HG02642 (cell line): Measurements from ENCODE around the gene BTBD7.
A peak's percentile ranks its signal among the peaks of the same experiment; 100 is the strongest.
"Not testable (repeated sequence)": the region's sequence is repeated elsewhere in the genome, so short reads cannot be mapped to it uniquely, and the experiment has no call there.

Experiments used
- ATAC-seq: cut with Tn5 transposase; IDR thresholded peaks from one replicate; pipeline ENCODE4 v1.9.1; 2021; ENCODE audit warnings: mild to moderate bottlenecking; ENCODE audit not compliant: unreplicated experiment, poor library complexity

BTBD7 gene

DNA sequence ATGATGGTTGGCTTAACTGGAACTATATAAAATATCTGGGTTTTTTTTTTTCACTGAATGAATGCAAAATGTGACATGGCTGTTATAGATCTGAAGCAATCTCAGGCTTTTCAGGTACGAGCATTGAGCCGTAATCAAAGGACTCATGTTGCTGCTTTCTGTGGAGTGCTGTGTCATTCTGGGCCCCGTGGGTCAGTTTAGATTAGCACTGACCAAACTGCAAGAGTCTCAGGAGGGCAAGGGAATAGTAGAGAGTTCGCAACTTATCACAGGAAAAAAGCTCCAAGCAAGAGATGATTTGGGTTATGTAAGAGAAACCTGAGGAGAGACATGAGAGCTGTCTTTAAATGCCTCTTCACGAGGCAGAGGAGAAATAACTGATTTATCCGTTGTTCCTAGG lies 66.7 kb downstream of the BTBD7 start:
- ATAC-seq, result no peak

DNA sequence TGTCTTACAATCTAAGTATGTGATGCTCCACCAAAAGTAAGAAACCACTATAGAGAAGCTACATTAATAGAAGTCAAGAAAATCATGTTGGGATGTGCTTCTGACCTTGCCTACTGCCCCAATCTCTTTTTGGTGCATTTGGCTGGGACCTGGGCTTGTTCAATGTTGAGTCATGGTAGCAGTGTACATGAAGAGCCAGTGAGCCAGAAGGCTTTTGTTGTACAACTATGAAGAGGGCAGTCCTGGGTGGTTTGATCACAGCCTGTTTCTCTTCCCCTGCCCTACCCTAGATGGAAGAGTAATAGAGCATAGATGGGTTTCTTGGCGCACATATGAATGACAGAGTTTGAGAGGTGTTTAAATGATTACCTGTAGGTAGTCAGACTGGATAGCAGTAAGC lies 69.4 kb downstream of the BTBD7 start:
- ATAC-seq, result no peak

DNA sequence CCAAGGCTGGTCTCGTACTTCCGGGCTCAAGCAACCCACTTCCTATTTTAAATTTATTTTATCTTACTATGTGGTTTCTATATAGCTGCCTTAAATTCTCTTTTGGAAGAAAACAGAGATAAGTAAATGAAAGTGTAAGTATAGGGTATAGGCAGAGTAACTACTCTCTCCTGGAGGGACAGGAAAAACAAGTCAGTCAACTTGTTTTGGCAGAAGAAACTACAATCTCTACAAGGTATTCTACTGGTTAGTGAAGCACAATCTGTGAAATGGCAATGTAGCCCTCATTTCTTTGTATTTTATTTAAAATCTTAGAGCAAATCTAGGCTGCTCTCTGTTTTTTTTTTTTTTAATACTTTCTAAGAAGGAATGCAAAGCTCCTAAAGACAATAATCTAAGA lies 70.4 kb downstream of the BTBD7 start:
- no peak for ATAC-seq

DNA sequence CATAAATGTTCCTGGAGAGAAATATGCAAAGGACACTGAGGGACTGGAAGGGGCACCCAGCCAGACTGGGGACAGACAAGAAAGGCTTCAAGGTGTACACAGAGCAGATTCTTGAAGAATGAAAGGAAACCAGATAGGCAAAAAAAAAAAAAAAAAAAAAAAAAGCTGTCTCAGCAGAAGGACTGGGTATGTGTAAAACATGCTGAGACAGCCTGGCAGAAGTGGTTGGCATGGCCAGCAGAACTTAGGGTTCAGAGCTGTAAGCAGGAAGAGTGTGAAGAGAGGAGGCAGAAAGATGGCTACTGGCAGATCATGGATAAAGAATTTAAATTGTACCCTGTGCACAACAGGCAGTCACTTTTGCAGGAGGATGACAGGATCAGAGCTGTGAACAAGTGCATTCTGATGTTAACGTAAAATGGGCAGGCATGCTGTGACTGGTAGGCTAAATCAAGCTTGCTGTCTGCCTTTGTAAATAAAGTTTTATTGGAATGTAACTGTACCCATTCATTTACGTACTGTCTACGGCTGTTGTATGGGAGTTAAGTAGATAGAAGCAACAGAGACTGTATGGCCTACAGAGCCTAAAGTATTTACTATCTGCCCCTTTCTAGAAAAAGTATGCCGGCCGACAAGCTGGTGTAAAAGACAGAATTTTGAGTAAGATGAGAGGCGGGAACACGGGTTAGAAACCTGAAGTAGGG lies 83.6 kb downstream of the BTBD7 start:
- no peak for ATAC-seq

DNA sequence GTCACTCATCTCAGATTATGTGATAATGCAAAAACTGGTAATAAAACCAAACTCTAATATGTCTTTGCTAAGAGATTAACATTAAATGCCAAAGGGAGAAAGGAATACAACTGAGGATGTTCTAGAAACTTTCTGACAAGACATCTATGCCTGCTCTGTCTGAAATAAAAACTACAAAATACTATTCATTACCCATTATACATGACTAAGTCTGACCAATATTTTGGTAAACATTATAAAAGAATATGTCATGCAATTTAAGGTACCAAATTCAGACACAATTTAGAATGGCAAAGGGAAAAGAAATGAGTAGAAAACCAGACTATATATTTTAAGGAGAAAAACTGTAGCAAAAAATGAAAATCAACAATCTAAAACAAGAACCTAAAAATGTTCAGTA lies 86.3 kb downstream of the BTBD7 start:
- no peak for ATAC-seq

DNA sequence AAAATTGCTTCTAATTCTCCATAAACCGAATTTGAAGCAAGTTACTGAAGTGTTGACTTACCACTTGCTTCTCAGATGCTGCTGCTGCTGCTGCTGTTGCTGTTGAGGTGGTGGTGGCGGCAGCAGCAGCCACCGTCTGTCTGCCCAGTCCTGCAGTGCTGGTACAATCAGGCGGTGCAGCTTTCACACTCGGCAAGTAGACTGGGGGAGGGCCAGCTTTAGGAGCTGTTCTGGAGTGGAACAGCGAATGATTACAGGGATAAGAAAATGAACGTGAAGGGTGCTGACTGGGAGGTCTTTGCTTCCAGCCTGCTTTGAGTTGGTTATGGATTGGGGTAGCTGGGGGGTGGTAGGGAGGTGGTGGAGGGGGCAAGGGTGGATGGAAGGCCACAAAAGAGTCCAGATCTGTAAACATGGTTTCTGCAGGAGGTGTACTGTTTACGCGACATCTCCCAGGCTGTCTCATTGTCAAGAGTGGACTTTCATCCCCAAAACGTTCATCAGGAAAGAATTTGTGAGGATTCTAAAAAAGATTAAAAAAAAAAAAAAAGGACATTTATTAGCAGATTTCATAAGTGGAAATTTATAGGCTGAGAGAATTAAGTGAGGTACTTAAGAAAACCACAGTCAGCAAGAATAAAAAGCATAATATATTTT lies 86.9 kb downstream of the BTBD7 start:
- no peak for ATAC-seq

DNA sequence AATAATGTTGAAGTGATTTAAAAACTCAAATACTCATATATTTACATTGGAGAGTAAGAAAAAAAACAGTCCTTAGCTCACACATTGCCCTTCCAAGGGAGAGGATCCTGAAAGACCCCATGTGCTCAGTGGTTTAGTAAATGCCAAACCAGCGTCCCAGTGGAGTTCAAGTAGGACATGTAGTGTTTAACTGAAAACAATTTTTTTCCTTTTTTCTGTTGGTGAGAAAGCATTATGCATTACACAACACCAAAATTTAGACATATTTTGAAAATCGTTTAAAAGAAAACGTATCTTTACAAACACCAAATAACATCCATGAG lies 92.2 kb downstream of the BTBD7 start:
- no peak for ATAC-seq

DNA sequence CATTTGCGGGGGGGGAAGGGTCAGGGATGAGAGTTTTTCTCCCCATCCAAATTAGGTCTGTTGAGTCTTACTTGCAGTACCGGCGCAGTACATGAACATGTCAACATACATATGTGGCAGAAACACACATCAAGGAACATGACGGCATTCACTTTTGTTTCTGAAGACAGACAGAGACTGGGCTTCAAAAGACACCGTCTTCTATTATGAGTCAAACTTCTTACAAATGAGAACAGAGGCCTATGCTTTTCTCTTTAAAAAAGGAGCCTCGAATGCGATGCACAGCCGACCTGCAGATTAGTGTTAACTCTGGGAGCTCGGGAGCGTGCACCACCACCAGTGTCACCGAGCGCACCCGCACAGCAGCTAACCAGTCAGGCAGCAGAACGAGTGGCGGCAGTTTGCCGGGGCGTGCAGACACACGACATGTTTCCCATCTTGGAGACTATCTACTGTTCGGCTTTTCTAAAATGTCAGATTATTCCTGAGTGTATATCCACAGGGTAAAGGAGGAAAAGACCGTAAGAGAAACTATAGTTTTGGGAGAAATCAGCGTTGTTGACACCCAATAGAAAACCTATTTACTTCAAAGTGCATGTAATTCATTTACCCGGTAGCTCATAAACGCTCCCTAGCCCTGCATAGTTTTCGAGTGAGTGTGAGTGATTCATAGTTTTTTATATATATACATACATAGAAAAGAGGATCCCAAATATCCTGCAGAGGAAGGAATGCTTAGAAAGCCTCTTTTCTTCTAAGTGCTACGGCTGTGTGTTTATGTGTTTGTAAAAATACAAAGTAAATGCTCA lies 92.8 kb downstream of the BTBD7 start:
- ATAC-seq, result no peak

DNA sequence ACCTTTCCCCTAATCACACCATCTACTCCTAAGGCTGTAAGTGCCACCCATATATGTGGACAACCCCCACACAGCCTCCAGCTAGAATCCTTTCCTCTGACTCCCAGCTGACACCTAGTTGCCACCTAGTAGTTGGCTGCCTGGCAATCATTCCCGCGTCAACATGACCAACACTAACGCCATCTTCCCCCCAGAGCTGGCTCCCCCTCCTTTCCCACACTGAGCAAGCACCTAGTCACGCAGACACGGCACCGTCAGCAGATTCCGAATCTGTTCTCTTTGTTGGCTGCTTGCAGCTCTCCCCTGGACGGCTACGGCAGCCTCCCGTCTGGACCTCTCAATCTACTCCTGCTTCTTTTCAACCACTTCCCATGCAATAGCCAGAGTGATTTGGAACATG lies 98.0 kb downstream of the BTBD7 start:
- no peak for ATAC-seq

DNA sequence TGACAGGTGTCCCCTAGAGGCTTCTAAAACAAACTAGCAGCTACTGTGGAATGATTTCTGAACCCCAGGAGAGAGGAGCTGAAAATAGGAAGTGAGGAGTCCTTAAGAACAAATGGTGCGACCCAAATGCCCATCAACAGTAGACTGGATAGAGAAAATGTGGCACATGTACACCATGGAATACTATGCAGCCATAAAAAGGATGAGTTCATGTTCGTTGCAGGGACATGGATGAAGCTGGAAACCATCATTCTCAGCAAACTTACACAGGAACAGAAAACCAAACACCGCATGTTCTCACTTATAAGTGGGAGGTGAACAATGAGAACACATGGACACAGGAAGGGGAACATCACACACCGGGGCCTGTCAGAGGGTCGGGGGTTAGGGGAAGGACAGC lies 99.8 kb downstream of the BTBD7 start:
- not testable (repeated sequence) for ATAC-seq

DNA sequence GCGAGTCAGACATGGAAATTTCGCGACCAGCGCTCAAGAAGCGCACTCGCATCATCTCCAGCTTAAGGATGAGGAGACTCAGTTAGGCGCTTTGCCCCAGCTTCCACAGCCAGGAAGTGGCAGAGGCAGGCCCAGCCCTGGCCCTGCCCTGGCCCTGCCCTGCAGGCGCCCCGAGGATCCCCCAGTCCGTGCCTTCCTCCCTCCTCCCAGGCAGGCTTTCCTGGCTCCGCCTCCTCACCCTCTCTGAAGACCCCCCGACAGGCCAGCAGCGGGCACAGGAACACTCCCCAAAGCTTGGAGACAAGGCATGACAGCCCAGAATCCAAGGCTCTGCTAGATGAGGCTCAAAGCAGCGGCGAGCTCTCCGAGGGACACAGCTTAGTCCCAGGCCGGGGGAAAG lies 100.7 kb downstream of the BTBD7 start:
- ATAC-seq, result no peak

DNA sequence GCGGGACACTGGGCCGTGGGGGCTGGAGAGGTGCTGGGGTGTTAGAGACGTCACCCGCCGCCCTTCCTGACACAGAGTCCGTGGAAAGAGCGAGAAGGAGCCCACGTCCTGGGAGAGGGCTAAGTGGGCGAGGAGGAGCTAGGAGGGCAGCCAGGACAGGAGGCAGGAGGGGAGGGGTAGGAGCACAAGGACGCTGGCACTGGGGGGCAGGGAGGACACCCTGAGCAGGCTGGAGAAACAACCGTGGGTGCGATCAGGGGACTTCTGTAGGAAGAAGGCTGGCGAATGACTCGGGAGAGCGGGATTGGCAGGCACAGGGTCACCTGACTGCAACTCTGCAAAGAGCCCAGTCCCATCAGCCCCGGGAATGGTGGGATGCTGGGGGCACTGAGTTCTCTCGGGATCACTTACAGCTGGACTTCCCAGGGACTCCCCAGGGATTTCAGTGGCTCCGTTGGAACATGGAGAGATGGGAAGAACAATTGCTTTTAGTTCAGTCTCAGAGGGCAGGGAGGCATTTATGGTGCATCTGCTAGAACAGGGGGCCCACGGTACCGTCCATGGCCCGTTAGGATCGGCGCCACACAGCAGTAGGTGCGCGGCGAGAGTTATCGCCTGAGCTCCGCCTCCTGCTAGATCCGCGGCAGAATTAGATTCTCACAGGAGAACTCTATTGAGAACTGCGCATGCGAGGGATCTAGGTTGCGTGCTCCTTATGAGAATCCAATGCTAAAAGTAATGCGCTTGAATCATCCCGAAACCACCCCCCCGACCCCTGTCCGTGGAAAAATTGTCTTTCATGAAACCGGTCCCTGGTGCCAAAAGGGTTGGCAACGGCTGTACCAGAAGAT lies 101.5 kb downstream of the BTBD7 start:
- ATAC-seq, result no peak

DNA sequence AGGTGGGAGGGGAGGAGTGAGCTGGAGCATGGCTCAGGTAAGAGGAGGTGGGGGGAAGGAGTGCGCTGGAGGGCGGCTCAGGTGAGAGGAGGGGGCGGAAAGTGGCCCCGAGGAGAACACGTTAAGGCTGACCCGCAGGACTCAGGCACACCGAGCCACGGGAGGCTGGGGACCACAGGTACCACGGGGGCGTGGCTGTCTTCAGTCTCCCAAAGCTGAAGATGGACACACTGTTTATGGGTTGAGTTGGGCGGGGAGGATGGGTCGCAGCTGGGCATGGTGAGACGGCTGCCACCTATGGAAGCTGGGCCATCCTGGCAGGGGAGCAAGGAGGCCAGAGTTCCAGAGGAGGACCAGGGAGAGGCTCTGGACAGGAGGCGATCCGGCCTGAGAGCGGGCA lies 102.3 kb downstream of the BTBD7 start:
- no peak for ATAC-seq

DNA sequence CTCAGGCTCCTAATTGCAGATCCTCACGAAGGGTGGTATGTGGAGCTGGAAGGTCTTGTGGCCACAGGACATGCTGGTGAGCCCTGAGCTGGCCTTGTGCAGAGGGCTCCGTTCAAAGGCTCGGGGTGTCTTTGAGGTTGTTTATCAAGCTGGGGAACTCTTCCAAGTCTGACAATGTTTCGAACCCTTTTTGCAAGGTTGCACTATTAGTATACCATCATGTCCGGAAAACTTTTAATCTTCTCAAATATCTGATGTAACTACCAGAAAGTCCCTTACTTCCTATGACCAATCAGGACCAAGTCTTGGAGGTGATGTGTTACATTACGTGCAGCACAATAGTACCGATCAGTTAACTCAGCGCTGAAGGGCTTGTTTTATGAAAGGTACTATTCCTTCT lies 104.3 kb downstream of the BTBD7 start:
- ATAC-seq, result no peak

DNA sequence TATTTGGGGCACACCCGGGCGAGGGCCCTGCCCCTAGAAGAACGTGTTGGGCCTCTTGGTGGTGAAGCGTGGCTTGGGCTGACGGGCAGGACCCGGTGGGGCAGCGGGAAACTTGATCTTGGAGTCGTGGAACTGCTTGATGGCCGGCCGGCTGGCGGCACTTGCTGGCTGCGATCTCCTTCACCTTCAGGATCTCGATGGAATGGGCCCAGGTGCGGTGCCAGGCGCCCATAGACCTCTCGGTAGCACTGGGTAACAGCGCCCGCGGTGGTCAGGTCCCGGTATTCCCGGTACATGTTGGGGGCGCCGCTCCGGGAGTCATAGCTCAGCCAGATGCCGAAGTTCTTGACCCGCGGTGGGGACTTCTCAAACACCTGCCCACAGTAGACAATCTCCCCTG lies 109.3 kb downstream of the BTBD7 start:
- ATAC-seq, result no peak

DNA sequence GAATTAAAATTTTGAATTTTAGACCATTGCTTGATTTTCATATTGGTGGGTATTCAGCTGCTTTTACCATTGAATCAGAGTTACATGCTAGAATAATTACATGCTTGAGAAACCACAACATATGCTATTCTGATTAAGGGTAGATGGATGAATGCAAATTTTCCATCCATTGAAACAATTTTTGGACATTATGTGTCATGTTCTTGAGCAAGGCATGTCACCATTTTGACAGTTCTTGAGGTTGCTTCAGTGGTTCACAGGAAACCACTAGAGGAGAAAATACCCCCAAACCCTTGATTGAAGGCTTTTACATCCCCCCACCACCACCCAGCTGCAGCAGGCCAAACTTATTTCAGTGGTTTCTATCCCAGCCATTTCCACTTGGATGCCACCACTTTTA lies 112.3 kb downstream of the BTBD7 start:
- ATAC-seq, result no peak

DNA sequence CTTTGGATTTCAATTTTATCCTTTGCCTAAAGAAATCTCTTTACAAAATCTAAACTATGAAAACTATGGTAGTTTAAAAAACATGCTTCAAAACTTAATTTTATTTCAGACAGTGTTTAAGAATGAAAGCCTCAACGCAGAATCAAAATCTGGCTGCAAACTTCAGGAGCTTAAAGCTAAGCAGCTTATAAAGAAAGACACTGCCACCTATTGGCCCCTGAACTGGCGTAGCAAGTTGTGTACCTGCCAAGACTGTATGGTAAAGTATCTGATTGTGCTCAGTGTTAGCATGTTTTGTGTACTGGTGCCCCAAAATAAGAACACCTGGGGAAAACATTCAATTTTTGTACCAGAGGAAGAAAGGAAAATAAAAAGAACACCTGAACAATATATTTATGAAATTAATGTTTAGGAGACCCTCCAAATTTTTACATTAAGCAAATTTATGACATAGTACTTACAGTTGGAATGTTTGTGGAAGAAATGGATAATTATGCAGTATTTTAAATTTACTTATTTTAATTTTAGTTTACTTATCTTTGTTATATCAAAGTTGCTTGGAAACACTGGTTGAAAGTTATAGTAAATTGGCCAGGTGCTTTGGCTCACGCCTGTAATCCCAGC lies 113.6 kb downstream of the BTBD7 start:
- peak; percentile 60 for ATAC-seq

DNA sequence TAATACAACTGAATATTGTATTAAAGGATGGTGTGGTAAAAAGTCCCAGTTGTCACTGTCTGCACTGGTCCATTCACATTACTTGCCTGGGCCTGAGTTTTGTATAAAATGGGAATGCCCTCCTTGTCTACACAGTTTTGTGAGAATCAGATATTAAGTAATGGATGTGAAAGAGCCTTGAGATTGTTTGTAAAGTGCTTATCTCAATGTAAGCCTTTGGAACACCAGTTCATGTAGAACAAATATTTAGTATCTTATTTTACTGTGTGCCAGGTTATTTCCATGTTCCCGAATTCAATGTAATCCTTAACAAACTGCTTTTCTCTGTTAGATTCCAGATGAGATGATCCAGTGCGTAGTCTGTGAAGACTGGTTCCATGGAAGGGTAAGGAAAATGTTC lies 118.2 kb downstream of the BTBD7 start:
- ATAC-seq, result no peak

DNA sequence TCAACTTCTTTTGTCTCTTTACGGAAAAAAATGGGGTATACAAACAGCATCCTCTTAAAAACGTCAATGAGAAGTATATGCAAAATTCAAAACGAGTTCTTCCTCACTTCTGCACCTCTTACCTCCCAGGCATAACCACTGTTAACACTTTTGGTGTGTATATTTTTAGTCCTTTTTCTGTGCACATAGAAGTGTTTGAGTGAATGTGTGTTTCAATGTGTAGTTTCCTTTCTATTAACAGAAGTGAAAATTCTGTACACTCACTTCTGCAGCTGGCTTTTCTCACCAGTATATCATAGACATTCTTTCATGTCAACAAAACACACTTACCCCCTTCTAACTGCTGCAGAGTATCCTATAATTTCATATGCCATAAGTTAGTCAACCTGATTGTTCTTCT lies 120.4 kb downstream of the BTBD7 start:
- peak; percentile 67 for ATAC-seq
